Mammary microvascular endothelial cell (primary cell): ENCODE measurements around the gene CSTPP1. TPM values are rescaled to one million over a fixed set of nuclear protein-coding genes. Genes with fewer than 3 reads are reported as not detected.

Experiments used
- total RNA-seq: library from RNA; depleted of rRNA; stranded (reverse); fragments of >200 nt; gene quantifications from 2 replicates; pipeline ENCODE4 v1.2.3, GENCODE V29; 2015

Gene CSTPP1
- 17.3 and 22.5 TPM in 2 replicates for total RNA-seq

GRCh38 chr11:46936138-46937110, at the start of gene CSTPP1:
TSS of gene CSTPP1 (plus strand) at chr11:46936761. CDS start at chr11:46936806, 45 bp downstream.

GRCh38 chr11:46918083-46918787, 18.3 kb upstream of the CSTPP1 start, which contains the start of gene LRP4:
TSS of gene LRP4 (minus strand) at chr11:46918550. CDS start at chr11:46918379, 171 bp downstream.

GRCh38 chr11:47176328-47177228, 240.0 kb downstream of the CSTPP1 start, which contains the start of gene ARFGAP2:
TSS of gene ARFGAP2 (minus strand) at chr11:47176879. CDS start at chr11:47176853, 26 bp downstream.

GRCh38 chr11:47186076-47186699, 249.6 kb downstream of the CSTPP1 start, which contains the start of gene PACSIN3:
TSS of gene PACSIN3 (minus strand) at chr11:47186434. CDS start at chr11:47182727, 3,707 bp downstream.

Other genes starting within 250 kb of the CSTPP1 start
- gene ARHGAP1, start 236.1 kb upstream of the CSTPP1 start, total RNA-seq = 41.7 and 49.2 TPM in 2 replicates
- gene ZNF408, start 235.7 kb upstream of the CSTPP1 start, total RNA-seq = 7.8 and 11.9 TPM in 2 replicates
- gene F2, start 217.5 kb upstream of the CSTPP1 start, total RNA-seq = 0.10 TPM in 1 of 2 replicates, not detected in the other
- 67.6 and 68.1 TPM in 2 replicates for gene CKAP5, start 90.5 kb upstream of the CSTPP1 start, total RNA-seq
- 0.05 and 0.13 TPM in 2 replicates for gene LRP4, start 18.2 kb upstream of the CSTPP1 start, total RNA-seq
- 128 and 138 TPM in 2 replicates for gene ARFGAP2, start 240.1 kb downstream of the CSTPP1 start, total RNA-seq
- gene PACSIN3, start 249.7 kb downstream of the CSTPP1 start, total RNA-seq = 8.3 and 12.8 TPM in 2 replicates